GM18951 (cell line): Measurements from ENCODE around the gene TMEM51.

Experiments used
- POLR2A ChIP-seq: IDR thresholded peaks from 4 replicates; pipeline ENCODE4 v1.6.1; 2011; ENCODE audit warnings: mild to moderate bottlenecking; ENCODE audit not compliant: insufficient read length, insufficient read depth; ENCODE audit errors: extremely low read depth
- in situ Hi-C: fragments of 300-500 bp; cut with MboI; formaldehyde crosslinking; loops from one replicate; pipeline ENCODE4 v1.12.0; 2022; ENCODE audit warnings: low sequenced_read_pairs, mixed read lengths, inconsistent platforms; ENCODE audit not compliant: unreplicated experiment

The TMEM51 gene

GRCh38 chr1:15154480-15155036 lies 1.0 kb downstream of the TMEM51 start:
- TF ChIP-seq POLR2A, result no peak
- in situ Hi-C loops, result no loop called here

- in situ Hi-C loops, result no loop called here
- no peak for TF ChIP-seq POLR2A
Observed at GRCh38 chr1:15155191-15155590, 1.6 kb downstream of the TMEM51 start.

GRCh38 chr1:15155888-15156741 lies 2.6 kb downstream of the TMEM51 start:
- in situ Hi-C loops, result no loop called here

GRCh38 chr1:15156807-15157380 lies 3.3 kb downstream of the TMEM51 start:
- no peak for TF ChIP-seq POLR2A
- in situ Hi-C loops, result no loop called here

More at GRCh38 chr1:15155888-15156741, 2.6 kb downstream of the TMEM51 start:
- no peak for TF ChIP-seq POLR2A

GRCh38 chr1:15157524-15158399 lies 4.2 kb downstream of the TMEM51 start:
- TF ChIP-seq POLR2A, result no peak
- in situ Hi-C loops, result no loop called here

- TF ChIP-seq POLR2A, result no peak
- in situ Hi-C loops, result no loop called here
Observed at GRCh38 chr1:15158506-15159165, 5.1 kb downstream of the TMEM51 start.

- in situ Hi-C loops, result no loop called here
- TF ChIP-seq POLR2A, result no peak
Observed at GRCh38 chr1:15159166-15159555, 5.6 kb downstream of the TMEM51 start.

GRCh38 chr1:15160626-15161025 lies 7.1 kb downstream of the TMEM51 start:
- TF ChIP-seq POLR2A, result no peak

GRCh38 chr1:15167386-15167785 lies 13.8 kb downstream of the TMEM51 start:
- TF ChIP-seq POLR2A, result no peak
- in situ Hi-C loops, result no loop called here

More at GRCh38 chr1:15160626-15161025, 7.1 kb downstream of the TMEM51 start:
- in situ Hi-C loops, result no loop called here

- no peak for TF ChIP-seq POLR2A
- in situ Hi-C loops, result no loop called here
Observed at GRCh38 chr1:15168479-15168878, 14.9 kb downstream of the TMEM51 start.

- in situ Hi-C loops, result no loop called here
- no peak for TF ChIP-seq POLR2A
Observed at GRCh38 chr1:15170071-15170470, 16.5 kb downstream of the TMEM51 start.

GRCh38 chr1:15171271-15171908 lies 17.8 kb downstream of the TMEM51 start:
- TF ChIP-seq POLR2A, result no peak
- in situ Hi-C loops, result no loop called here
